HepG2 (cell line): ENCODE results near the gene ECSIT. TPM values are rescaled to one million over a fixed set of nuclear protein-coding genes. Genes with fewer than 3 reads are reported as not detected.

ENCODE experiments used
- DNMT3B ChIP-seq: conservative IDR thresholded peaks from 2 replicates; pipeline ENCODE4 v1.6.1; 2016; ENCODE audit warnings: missing biosample characterization, control low read depth
- FOXO1 ChIP-seq: sonication (generic); formaldehyde crosslinking; IDR thresholded peaks from 2 replicates; pipeline ENCODE4 v1.4.0; 2020; ENCODE audit warnings: missing genetic modification reagents
- HIVEP1 ChIP-seq: sonication (generic); formaldehyde crosslinking; IDR thresholded peaks from 2 replicates; pipeline ENCODE4 v1.4.0; 2020; ENCODE audit warnings: mild to moderate bottlenecking, missing genetic modification reagents
- HNF4G ChIP-seq, 2 experiments: sonication (generic) in 1 of 2; formaldehyde crosslinking in 1 of 2; IDR thresholded peaks; 2 replicates each; pipeline versions ENCODE4 v1.4.0 to v1.6.1; 2011 to 2020; ENCODE audit warnings: borderline replicate concordance in 2 of 2, low read depth in 2 of 2, mild to moderate bottlenecking in 2 of 2, low read length in 1 of 2, missing genetic modification reagents in 1 of 2, moderate library complexity in 1 of 2
- RAD51 ChIP-seq: fragments of 450-650 bp; IDR thresholded peaks from 2 replicates; pipeline ENCODE4 v1.6.1; 2016; ENCODE audit warnings: borderline replicate concordance
- SALL2 ChIP-seq: sonication (generic); formaldehyde crosslinking; IDR thresholded peaks from 2 replicates; pipeline ENCODE4 v1.8.1; 2023; ENCODE audit warnings: mild to moderate bottlenecking, missing genetic modification reagents, inconsistent platforms
- SATB2 ChIP-seq: sonication (generic); formaldehyde crosslinking; IDR thresholded peaks from 2 replicates; pipeline ENCODE4 v1.5.0; 2020; ENCODE audit warnings: missing genetic modification reagents
- SKI ChIP-seq: fragments of 450-650 bp; IDR thresholded peaks from one replicate; pipeline ENCODE4 v1.6.1; 2018; ENCODE audit warnings: mild to moderate bottlenecking; ENCODE audit not compliant: partially characterized antibody
- STAG1 ChIP-seq: sonication (generic); formaldehyde crosslinking; IDR thresholded peaks from 2 replicates; pipeline ENCODE4 v1.4.0; 2020; ENCODE audit warnings: missing genetic modification reagents
- TAF15 ChIP-seq: fragments of 200-400 bp; formaldehyde crosslinking; IDR thresholded peaks from one replicate; pipeline ENCODE4 v1.6.1; 2018; ENCODE audit warnings: mild to moderate bottlenecking, low read depth, low read length; ENCODE audit not compliant: poor library complexity, severe bottlenecking
- TP53 ChIP-seq: sonication (generic); formaldehyde crosslinking; conservative IDR thresholded peaks from 2 replicates; pipeline ENCODE4 v1.4.0; 2020; ENCODE audit warnings: missing genetic modification reagents
- YEATS2 ChIP-seq: sonication (generic); formaldehyde crosslinking; IDR thresholded peaks from 2 replicates; pipeline ENCODE4 v1.4.0; 2020; ENCODE audit warnings: missing genetic modification reagents, borderline replicate concordance
- ZSCAN20 ChIP-seq: sonication (generic); formaldehyde crosslinking; IDR thresholded peaks from 2 replicates; pipeline ENCODE4 v1.4.0; 2020; ENCODE audit warnings: missing genetic modification reagents, mild to moderate bottlenecking, borderline replicate concordance
- polyA plus RNA-seq, 8 experiments: library from polyadenylated mRNA; depleted of rRNA in 3 of 8; stranded (reverse) in 7 of 8; unstranded in 1 of 8; fragments of >200 nt; fragmentation: Illumina TruSeq in 4 of 8; extraction: Trizol in 4 of 8; gene quantifications; 2 replicates each; pipeline versions ENCODE4 v1.2.1 to v1.2.3, GENCODE V29; 2011 to 2016; ENCODE audit warnings: low read depth in 4 of 8, missing spikeins in 1 of 8, mixed read lengths in 1 of 8; ENCODE audit not compliant: insufficient read depth in 1 of 8
- total RNA-seq, 5 experiments: library from RNA; depleted of rRNA; stranded (reverse); fragments of >200 nt; fragmentation: Illumina TruSeq; extraction: Trizol; gene quantifications; 2 replicates each; pipeline ENCODE4 v1.2.3, GENCODE V29; 2016; ENCODE audit warnings: low read depth in 1 of 5
- TF ChIP-seq, protein P1 (sequence below): sonication (generic); formaldehyde crosslinking; IDR thresholded peaks from 2 replicates; pipeline ENCODE4 v1.4.0; 2020; ENCODE audit warnings: missing genetic modification reagents
- TF ChIP-seq, protein P2 (sequence below): sonication (generic); formaldehyde crosslinking; IDR thresholded peaks from 2 replicates; pipeline ENCODE4 v1.5.1; 2020; ENCODE audit warnings: mild to moderate bottlenecking, missing genetic modification reagents, moderate library complexity
- TF ChIP-seq, protein P3 (sequence below): sonication (generic); formaldehyde crosslinking; IDR thresholded peaks from 2 replicates; pipeline ENCODE4 v1.4.0; 2020; ENCODE audit warnings: missing genetic modification reagents
- TF ChIP-seq, protein P4 (sequence below): sonication (generic); formaldehyde crosslinking; IDR thresholded peaks from 2 replicates; pipeline ENCODE4 v1.4.0; 2020; ENCODE audit warnings: mild to moderate bottlenecking, missing genetic modification reagents
- TF ChIP-seq, protein P5 (sequence below): IDR thresholded peaks from 2 replicates; pipeline ENCODE4 v1.6.1; 2018; ENCODE audit warnings: missing genetic modification reagents, mild to moderate bottlenecking, missing compliant biosample characterization

The ECSIT gene
- total and polyA plus RNA-seq, 2 of the 13 experiments (the other 11 are each of a cell fraction or from before 2014, with no cell fraction given), result 36.4 to 62.3 TPM

DNA sequence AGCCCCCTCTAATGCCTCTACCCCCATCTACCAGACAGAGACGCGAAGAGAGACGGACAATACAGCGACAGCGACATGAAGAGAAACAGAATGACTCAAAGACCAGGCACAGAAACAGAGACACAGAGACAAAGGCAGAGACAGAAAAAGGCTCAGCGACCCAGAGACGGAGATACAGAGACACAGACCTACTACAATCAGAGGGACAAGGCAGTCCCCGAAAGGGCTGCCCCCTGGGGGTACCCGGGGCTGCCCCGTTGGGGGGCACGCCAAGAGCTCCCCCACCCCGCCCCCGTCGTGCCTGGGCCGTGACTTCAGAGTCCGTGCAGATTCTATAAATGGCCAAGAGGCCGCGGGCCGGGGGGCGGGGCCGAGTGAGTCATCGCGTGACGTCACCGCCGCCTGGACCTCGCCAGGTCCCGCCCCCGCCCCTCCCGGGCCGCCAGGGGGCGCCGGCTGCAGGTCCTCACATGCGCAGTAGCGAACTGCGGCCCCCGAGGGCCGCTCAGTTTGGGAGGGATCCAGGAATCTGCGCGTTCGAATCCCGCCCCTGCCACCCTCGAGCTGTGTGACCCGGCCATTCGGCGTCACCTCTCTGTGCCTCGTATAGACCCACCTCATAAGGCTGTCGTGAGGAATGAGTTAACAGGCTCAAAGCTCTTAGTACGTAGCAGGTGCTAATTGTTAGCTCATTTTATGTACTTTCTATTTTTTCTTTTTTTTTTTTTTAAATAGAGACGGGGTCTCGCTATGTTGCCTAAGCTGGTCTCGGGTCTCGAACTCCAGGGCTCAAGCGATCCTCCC, 7.1 kb upstream of the ECSIT start (continued):
- TF ChIP-seq, protein P1, sequence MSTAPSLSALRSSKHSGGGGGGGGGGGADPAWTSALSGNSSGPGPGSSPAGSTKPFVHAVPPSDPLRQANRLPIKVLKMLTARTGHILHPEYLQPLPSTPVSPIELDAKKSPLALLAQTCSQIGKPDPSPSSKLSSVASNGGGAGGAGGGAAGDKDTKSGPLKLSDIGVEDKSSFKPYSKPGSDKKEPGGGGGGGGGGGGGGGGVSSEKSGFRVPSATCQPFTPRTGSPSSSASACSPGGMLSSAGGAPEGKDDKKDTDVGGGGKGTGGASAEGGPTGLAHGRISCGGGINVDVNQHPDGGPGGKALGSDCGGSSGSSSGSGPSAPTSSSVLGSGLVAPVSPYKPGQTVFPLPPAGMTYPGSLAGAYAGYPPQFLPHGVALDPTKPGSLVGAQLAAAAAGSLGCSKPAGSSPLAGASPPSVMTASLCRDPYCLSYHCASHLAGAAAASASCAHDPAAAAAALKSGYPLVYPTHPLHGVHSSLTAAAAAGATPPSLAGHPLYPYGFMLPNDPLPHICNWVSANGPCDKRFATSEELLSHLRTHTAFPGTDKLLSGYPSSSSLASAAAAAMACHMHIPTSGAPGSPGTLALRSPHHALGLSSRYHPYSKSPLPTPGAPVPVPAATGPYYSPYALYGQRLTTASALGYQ (CRISPR knock-in tag), result 0 out of 2 replicates have a peak, but pooled peaks have one; percentile 28
- 0 out of 2 replicates have a peak, but pooled peaks have one; percentile 8 for TF ChIP-seq STAG1 (CRISPR knock-in tag)
- TF ChIP-seq, protein P2, sequence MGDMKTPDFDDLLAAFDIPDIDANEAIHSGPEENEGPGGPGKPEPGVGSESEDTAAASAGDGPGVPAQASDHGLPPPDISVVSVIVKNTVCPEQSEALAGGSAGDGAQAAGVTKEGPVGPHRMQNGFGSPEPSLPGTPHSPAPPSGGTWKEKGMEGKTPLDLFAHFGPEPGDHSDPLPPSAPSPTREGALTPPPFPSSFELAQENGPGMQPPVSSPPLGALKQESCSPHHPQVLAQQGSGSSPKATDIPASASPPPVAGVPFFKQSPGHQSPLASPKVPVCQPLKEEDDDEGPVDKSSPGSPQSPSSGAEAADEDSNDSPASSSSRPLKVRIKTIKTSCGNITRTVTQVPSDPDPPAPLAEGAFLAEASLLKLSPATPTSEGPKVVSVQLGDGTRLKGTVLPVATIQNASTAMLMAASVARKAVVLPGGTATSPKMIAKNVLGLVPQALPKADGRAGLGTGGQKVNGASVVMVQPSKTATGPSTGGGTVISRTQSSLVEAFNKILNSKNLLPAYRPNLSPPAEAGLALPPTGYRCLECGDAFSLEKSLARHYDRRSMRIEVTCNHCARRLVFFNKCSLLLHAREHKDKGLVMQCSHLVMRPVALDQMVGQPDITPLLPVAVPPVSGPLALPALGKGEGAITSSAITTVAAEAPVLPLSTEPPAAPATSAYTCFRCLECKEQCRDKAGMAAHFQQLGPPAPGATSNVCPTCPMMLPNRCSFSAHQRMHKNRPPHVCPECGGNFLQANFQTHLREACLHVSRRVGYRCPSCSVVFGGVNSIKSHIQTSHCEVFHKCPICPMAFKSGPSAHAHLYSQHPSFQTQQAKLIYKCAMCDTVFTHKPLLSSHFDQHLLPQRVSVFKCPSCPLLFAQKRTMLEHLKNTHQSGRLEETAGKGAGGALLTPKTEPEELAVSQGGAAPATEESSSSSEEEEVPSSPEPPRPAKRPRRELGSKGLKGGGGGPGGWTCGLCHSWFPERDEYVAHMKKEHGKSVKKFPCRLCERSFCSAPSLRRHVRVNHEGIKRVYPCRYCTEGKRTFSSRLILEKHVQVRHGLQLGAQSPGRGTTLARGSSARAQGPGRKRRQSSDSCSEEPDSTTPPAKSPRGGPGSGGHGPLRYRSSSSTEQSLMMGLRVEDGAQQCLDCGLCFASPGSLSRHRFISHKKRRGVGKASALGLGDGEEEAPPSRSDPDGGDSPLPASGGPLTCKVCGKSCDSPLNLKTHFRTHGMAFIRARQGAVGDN (CRISPR knock-in tag), result peak; percentile 70
- TF ChIP-seq RAD51, result no peak
- TF ChIP-seq ZSCAN20 (CRISPR knock-in tag), result no peak
- no peak for TF ChIP-seq HNF4G (IDR thresholded peaks at IDR 0.05; ENCODE audit: borderline replicate concordance, low read depth, low read length)
- TF ChIP-seq HNF4G (CRISPR knock-in tag; IDR thresholded peaks at IDR 0.05; ENCODE audit: borderline replicate concordance, low read depth), result no peak
- TF ChIP-seq, protein P3, sequence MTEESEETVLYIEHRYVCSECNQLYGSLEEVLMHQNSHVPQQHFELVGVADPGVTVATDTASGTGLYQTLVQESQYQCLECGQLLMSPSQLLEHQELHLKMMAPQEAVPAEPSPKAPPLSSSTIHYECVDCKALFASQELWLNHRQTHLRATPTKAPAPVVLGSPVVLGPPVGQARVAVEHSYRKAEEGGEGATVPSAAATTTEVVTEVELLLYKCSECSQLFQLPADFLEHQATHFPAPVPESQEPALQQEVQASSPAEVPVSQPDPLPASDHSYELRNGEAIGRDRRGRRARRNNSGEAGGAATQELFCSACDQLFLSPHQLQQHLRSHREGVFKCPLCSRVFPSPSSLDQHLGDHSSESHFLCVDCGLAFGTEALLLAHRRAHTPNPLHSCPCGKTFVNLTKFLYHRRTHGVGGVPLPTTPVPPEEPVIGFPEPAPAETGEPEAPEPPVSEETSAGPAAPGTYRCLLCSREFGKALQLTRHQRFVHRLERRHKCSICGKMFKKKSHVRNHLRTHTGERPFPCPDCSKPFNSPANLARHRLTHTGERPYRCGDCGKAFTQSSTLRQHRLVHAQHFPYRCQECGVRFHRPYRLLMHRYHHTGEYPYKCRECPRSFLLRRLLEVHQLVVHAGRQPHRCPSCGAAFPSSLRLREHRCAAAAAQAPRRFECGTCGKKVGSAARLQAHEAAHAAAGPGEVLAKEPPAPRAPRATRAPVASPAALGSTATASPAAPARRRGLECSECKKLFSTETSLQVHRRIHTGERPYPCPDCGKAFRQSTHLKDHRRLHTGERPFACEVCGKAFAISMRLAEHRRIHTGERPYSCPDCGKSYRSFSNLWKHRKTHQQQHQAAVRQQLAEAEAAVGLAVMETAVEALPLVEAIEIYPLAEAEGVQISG (CRISPR knock-in tag), result 0 out of 2 replicates have a peak, but pooled peaks have one; percentile 23
- peak; percentile 17 for TF ChIP-seq SKI
- TF ChIP-seq, protein P4, sequence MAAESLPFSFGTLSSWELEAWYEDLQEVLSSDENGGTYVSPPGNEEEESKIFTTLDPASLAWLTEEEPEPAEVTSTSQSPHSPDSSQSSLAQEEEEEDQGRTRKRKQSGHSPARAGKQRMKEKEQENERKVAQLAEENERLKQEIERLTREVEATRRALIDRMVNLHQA (CRISPR knock-in tag), result no peak
- no peak for TF ChIP-seq TP53 (CRISPR knock-in tag)
- peak; percentile 54 for TF ChIP-seq TAF15
- TF ChIP-seq, protein P5, sequence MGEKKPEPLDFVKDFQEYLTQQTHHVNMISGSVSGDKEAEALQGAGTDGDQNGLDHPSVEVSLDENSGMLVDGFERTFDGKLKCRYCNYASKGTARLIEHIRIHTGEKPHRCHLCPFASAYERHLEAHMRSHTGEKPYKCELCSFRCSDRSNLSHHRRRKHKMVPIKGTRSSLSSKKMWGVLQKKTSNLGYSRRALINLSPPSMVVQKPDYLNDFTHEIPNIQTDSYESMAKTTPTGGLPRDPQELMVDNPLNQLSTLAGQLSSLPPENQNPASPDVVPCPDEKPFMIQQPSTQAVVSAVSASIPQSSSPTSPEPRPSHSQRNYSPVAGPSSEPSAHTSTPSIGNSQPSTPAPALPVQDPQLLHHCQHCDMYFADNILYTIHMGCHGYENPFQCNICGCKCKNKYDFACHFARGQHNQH (CRISPR knock-in tag), result peak; percentile 54
- TF ChIP-seq HIVEP1 (CRISPR knock-in tag), result no peak
- TF ChIP-seq SALL2 (CRISPR knock-in tag), result 0 out of 2 replicates have a peak, but pooled peaks have one; percentile 77
- no peak for TF ChIP-seq FOXO1 (CRISPR knock-in tag)
- peak; percentile 43; the same call in 1 of the 2 replicates for TF ChIP-seq YEATS2 (CRISPR knock-in tag)
- TF ChIP-seq DNMT3B (CRISPR knock-in tag), result 0 out of 2 replicates have a peak, but pooled peaks have one; percentile 59
- TF ChIP-seq SATB2 (CRISPR knock-in tag), result no peak
